Activated naive CD4-positive, alpha-beta T cell treated with anti-CD3 and anti-CD28 coated beads for 36 hours (primary cell): ENCODE measurements around the gene GLDN. TPM values are rescaled to one million over a fixed set of nuclear protein-coding genes. Genes with fewer than 3 reads are reported as not detected.

ENCODE experiments used
- CTCF ChIA-PET: fragments of 350-600 bp; sonication (Branson Sonifier 250); formaldehyde crosslinking; loops from one replicate; lab custom pipeline; 2021; ENCODE audit warnings: antibody characterized with exemption; lab: Charles Lee
- DNase-seq: peaks from one replicate; pipeline ENCODE4 v3.0.0-alpha.2; 2020
- H3K27ac Mint-ChIP-seq: one replicate; pipeline ENCODE4 v1.8.0; 2021; ENCODE audit warnings: mild to moderate bottlenecking, mixed read lengths
- H3K27me3 Mint-ChIP-seq: one replicate; pipeline ENCODE4 v1.8.0; 2021; ENCODE audit warnings: low read depth, mixed read lengths
- H3K36me3 Mint-ChIP-seq: one replicate; pipeline ENCODE4 v1.8.0; 2021; ENCODE audit warnings: low read depth, mixed read lengths
- H3K4me1 Mint-ChIP-seq: one replicate; pipeline ENCODE4 v1.8.0; 2021; ENCODE audit warnings: low read depth, mixed read lengths
- H3K4me3 Mint-ChIP-seq: one replicate; pipeline ENCODE4 v1.8.0; 2021; ENCODE audit warnings: mild to moderate bottlenecking, moderate library complexity, mixed read lengths
- H3K9me3 Mint-ChIP-seq: one replicate; pipeline ENCODE4 v1.8.0; 2021; ENCODE audit warnings: mixed read lengths
- intact Hi-C: fragments of 100-400 bp; cut with micrococcal nuclease; formaldehyde crosslinking; loops from one replicate; pipeline ENCODE4 v1.15.1; 2023
- total RNA-seq, 2 experiments: library from RNA; stranded (reverse); gene quantifications; one replicate each; pipeline ENCODE4 v1.2.3, GENCODE V29; 2021

Gene GLDN
- total RNA-seq, 2 experiments from 2014 or later: not detected

DNA sequence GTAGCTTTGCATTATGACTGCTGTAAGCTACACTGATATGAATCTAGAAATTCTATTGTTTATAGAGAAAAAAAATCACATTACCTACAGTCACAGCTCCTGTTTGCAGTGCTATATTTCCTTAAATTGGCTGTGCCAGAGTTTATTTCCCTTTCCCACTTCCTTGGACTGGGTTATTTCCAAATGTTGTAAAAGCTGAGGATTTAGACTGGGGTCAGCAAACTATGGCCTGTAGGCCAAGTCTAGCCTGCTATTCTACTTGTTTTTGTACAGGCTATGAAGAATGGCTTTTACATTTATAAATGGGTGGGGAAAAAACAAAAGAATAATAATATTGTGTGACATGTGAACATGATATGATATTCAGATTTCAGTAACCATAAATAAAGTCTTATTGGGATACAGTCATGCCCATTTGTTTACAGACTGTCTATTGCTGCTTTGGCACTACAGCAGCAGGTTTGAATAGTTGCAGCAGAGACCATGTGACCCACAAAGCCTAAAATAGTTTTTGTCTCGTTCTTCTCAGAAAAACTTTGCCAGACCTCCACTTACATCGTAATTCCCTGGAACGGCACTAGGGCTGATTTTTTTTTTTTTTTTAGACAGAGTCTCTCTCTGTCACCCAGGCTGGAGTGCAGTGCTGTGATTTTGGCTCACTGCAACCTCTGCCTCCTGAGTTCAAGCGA is 7.8 kb downstream of the GLDN start:
- no peak for DNase-seq
- Mint-ChIP-seq H3K27ac (no peak overlapping the region), H3K4me3 (no peak overlapping the region), H3K9me3 (no peaks in the 10 kb centered on the region), H3K27me3 (peaks cover 13% of the 10 kb centered on the region), H3K36me3 (no peaks in the 10 kb centered on the region), H3K4me1 (no peaks in the 10 kb centered on the region)
- intact Hi-C loops: no loop called here
- CTCF ChIA-PET: no interaction called here

DNA sequence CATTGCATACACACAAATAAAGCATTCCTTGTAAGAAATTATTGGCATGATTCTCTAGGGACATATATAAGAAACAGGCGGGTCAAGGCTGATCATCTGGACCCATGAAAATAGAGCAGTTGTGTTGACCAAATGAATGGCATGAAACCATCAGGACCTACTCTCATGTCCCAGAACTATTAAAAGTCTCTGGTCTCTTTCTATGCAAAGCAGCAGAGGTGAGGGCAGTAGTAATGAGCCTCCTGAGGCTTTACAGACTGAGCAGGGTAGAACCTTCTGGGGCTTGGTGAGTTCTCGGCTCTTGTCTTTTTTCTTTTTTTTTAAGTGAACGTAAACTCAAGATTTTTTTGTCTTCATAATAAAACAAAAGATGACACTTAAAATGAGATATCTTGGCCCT is 9.3 kb downstream of the GLDN start:
- CTCF ChIA-PET: interaction anchor here (0.7 to 1.6 kb wide), 2 partner anchors 63 to 282 kb away, joined by 3 to 5 read pairs; no protein-coding TSS in a partner anchor
- Mint-ChIP-seq H3K27ac (no peak overlapping the region), H3K4me3 (no peak overlapping the region), H3K36me3 (no peaks in the 10 kb centered on the region), H3K4me1 (no peaks in the 10 kb centered on the region), H3K9me3 (no peaks in the 10 kb centered on the region), H3K27me3 (peaks cover 13% of the 10 kb centered on the region)
- DNase-seq: no peak
- intact Hi-C loops: no loop called here

DNA sequence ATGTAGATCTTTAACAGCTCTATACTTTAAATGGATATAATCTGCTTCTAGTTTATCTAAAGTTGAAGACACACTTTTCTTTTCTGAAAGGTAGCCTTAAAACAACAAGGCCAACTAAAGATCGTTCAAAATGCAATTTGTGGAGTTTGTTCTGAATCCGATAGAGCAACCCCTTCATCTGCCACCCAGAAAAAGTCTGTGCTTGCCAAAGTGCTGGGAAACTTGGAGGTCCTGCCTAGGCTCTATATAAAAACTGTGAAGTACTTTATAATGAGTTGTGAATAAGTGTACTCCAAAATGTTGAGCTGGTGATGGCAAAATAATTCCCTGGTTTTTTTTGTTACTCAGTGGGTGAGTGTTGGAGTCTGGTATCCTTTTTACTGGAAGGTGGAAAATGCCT is 12.5 kb downstream of the GLDN start:
- Mint-ChIP-seq H3K27me3 (peaks cover 13% of the 10 kb centered on the region), H3K9me3 (no peaks in the 10 kb centered on the region), H3K4me1 (peaks cover 2% of the 10 kb centered on the region), H3K27ac (no peak overlapping the region), H3K4me3 (no peak overlapping the region), H3K36me3 (no peaks in the 10 kb centered on the region)
- CTCF ChIA-PET: no interaction called here
- intact Hi-C loops: no loop called here
- DNase-seq: no peak

DNA sequence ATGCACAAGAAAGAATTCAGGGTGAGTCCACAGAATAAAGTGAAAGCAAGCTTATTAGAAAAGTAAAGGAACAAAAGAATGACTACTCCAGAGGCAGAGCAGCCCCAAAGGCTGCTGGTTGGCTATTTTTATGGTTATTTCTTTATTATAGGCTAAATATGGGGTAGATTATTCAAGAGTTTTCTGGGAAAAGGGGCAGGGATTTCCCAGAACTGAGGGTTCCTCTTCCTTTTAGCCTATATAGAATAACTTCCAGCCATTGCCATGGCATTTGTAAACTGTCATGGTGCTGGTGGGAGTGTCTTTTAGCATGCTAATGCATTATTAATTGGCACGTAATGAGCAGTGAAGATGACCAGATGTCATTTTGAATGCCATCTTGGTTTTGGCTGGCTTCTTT is 13.6 kb downstream of the GLDN start:
- Mint-ChIP-seq H3K4me3 (no peak overlapping the region), H3K27ac (no peak overlapping the region), H3K36me3 (no peaks in the 10 kb centered on the region), H3K27me3 (peaks cover 13% of the 10 kb centered on the region), H3K4me1 (peaks cover 2% of the 10 kb centered on the region), H3K9me3 (no peaks in the 10 kb centered on the region)
- DNase-seq: no peak
- CTCF ChIA-PET: no interaction called here
- intact Hi-C loops: no loop called here

DNA sequence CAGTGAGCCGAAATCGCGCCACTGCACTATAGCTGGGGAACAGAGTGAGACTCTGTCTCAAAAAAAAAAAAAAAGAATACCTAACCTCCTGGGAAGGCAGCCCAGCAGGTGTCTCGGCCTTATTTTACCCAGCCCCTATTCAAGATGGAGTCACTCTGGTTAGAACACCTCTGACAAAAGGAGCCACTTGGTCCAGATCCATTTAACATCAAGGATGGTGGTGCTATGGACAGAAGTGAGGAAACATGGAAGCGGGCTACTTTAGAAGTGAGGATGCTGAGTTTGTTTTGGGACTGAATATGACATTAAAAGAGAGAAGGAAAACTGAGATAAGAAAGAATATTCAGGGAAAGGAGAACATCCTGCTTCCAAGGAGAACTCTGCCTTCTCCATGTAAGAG is 14.7 kb downstream of the GLDN start:
- Mint-ChIP-seq H3K36me3 (no peaks in the 10 kb centered on the region), H3K4me3 (no peak overlapping the region), H3K27ac (no peak overlapping the region), H3K9me3 (no peaks in the 10 kb centered on the region), H3K27me3 (peaks cover 11% of the 10 kb centered on the region), H3K4me1 (peaks cover 2% of the 10 kb centered on the region)
- intact Hi-C loops: no loop called here
- DNase-seq: no peak
- CTCF ChIA-PET: no interaction called here

DNA sequence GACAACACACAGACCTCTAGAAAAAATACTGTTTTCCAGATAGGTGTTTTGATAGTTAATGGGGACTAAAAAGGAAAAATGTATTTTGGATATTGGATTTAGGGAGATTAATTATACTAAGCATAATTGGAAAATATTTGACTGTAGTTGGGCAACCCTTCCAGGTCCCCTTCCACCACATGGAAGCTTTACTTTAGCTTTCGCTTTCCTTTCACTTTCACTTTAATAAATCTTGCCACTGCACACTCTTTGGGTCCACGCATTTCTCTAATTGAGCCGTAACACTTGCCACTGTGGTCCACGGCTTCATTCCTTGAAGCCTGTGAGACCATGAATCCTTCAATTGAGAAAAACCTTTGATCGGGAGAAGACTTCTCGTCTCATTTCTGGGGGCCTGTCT is 15.5 kb downstream of the GLDN start:
- Mint-ChIP-seq H3K9me3 (no peaks in the 10 kb centered on the region), H3K27ac (no peak overlapping the region), H3K4me3 (no peak overlapping the region), H3K27me3 (peaks cover 5% of the 10 kb centered on the region), H3K4me1 (peaks cover 2% of the 10 kb centered on the region), H3K36me3 (no peaks in the 10 kb centered on the region)
- intact Hi-C loops: no loop called here
- CTCF ChIA-PET: no interaction called here
- DNase-seq: no peak

DNA sequence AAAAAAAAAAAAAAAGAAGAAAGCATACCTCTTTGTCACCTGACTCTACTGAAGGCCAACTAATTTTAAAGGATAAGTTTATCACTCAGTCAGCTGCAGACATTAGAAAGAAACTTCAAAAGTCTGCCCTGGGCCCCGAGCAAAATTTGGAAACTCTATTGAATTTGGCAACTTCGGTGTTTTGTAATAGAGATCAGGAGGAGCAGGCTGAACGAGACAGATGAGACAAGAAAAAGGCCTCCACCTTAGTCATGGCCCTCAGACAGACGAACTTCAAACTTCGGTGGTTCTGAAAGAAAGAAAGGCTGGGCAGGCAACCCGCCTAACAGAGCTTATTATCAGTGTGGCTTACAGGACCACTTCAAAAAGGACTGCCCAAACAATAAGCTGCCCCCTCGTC is 18.5 kb downstream of the GLDN start:
- H3K4me1 Mint-ChIP-seq: peaks cover 2% of the 10 kb centered on the region
- H3K27me3 Mint-ChIP-seq: no peaks in the 10 kb centered on the region
- no peak overlapping the region for H3K27ac Mint-ChIP-seq
- intact Hi-C loops: no loop called here
- CTCF ChIA-PET: no interaction called here
- H3K4me3 Mint-ChIP-seq: no peak overlapping the region
- no peaks in the 10 kb centered on the region for H3K9me3 Mint-ChIP-seq
- DNase-seq: no peak
- H3K36me3 Mint-ChIP-seq: no peaks in the 10 kb centered on the region

DNA sequence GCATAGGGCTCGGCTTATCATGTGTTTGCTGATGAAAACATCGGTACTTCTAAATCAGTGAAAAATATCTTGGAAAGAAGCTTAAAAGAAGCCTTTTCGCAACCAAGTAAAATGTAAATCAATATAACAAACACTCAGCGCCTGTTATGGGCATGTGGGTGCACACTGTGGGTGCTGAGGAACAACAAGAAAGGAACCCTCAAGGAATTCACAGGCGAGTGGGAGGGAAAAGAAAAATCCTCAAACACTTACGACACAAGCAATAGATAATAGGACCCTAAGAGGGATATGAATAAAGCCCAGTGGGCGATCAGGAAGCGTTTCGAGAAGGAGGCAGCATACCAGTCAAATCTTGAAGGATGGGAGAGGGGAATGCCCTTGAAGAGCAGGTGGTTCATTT is 21.9 kb downstream of the GLDN start:
- intact Hi-C loops: no loop called here

DNA sequence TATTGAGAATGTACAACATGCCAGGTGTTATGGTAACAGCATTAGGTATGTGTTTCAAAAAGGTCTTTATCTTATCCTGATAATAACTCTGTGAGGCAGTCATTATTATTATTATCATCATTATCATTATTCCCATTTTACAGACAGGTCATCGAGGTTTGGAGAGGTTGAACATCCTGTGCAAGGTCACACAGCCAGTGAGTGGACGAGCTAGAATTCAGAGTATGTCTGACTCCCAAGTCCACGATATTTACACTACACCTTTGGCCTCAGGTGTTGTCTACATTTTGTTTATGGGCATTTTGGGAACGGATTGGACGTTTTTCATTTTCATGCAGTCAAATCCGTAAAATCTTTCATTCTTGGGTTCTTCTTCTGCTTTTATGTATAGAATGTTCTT is 24.0 kb downstream of the GLDN start:
- Mint-ChIP-seq H3K27ac (no peak overlapping the region), H3K4me1 (no peaks in the 10 kb centered on the region), H3K27me3 (peaks cover 3% of the 10 kb centered on the region), H3K9me3 (no peaks in the 10 kb centered on the region), H3K36me3 (no peaks in the 10 kb centered on the region), H3K4me3 (no peak overlapping the region)
- CTCF ChIA-PET: no interaction called here
- intact Hi-C loops: no loop called here
- DNase-seq: no peak

More for the DNA sequence above, 21.9 kb downstream of the GLDN start:
- H3K4me3 Mint-ChIP-seq: no peak overlapping the region
- H3K27ac Mint-ChIP-seq: no peak overlapping the region
- peaks cover 3% of the 10 kb centered on the region for H3K27me3 Mint-ChIP-seq
- H3K36me3 Mint-ChIP-seq: no peaks in the 10 kb centered on the region
- no peaks in the 10 kb centered on the region for H3K4me1 Mint-ChIP-seq
- CTCF ChIA-PET: no interaction called here
- H3K9me3 Mint-ChIP-seq: no peaks in the 10 kb centered on the region
- DNase-seq: no peak

DNA sequence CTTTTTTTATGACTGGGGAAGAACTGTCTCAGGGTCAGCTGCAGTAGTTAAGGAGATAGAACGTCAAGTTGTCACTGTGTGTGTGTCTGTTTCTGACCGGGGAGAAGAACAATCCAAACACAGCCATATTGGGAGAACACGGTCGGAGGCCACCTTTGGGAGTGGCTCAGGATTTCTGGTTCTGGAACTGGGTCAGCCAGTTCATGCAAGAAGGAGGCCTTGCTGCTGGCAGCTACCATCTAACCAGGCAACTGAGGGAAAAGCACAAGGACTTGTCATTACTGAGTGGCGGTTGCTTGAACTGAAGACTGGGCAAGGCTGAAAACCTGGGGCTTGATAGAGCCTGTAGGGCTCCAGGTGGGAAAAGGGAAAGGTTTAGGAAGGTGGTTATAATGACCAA is 24.6 kb downstream of the GLDN start:
- intact Hi-C loops: no loop called here
- H3K27ac Mint-ChIP-seq: no peak overlapping the region
- no peak overlapping the region for H3K4me3 Mint-ChIP-seq
- CTCF ChIA-PET: no interaction called here
- no peaks in the 10 kb centered on the region for H3K9me3 Mint-ChIP-seq
- no peak for DNase-seq
- no peaks in the 10 kb centered on the region for H3K4me1 Mint-ChIP-seq
- no peaks in the 10 kb centered on the region for H3K36me3 Mint-ChIP-seq
- peaks cover 3% of the 10 kb centered on the region for H3K27me3 Mint-ChIP-seq

DNA sequence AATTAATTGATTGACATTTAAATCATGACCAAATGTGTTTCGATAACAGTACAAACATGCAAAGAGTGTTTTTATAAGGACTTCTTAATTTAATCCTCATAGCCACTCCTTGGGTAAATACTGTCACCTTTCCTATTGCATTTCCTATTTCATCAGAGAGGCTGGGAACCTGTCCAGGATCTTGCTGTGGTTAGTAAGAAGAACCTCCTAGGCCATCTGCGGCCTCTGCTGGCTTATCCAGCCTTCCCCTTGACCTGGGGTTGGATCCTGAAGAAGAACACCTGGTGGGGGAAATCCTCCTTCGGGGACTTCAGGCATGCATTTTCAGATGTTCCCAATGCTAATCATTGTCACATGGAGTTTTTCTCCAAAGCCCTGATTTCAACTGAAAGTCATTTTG is 25.5 kb downstream of the GLDN start:
- intact Hi-C loops: no loop called here
- Mint-ChIP-seq H3K27me3 (peaks cover 3% of the 10 kb centered on the region), H3K4me3 (no peak overlapping the region), H3K9me3 (no peaks in the 10 kb centered on the region), H3K27ac (no peak overlapping the region), H3K36me3 (no peaks in the 10 kb centered on the region), H3K4me1 (no peaks in the 10 kb centered on the region)
- DNase-seq: no peak
- CTCF ChIA-PET: no interaction called here

DNA sequence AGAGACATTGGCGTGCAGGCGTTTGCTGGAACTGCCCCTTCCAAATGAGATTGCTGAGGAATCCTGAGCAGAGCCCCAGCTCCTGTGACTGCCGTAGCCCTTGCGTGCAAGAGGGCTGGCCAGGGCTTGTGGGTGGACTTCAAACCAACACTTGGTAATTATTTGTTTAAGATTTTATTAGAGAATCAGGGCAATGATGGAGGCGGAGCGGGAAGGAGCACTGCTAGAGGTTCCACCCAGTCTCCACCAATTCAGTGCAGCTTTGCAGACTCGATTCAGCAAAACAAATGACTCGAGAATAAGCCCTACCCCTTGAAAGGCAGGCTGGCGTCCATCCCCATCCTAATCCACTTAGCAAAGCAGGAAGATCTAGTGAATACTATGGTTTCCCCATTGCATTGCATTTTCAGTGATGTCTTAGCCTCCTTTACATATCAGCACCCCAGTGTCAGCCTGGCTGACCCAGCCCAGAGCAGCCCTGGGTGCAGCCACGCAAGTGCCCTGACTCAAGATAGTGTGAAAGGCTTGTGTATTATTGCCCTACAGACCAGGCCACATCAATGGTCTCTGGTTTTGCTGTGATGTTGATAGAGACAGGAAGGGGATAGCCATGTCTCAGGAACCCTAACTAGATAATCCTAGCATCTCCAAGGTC is 26.0 kb downstream of the GLDN start:
- H3K9me3 Mint-ChIP-seq: no peaks in the 10 kb centered on the region
- no peaks in the 10 kb centered on the region for H3K36me3 Mint-ChIP-seq
- CTCF ChIA-PET: no interaction called here

DNA sequence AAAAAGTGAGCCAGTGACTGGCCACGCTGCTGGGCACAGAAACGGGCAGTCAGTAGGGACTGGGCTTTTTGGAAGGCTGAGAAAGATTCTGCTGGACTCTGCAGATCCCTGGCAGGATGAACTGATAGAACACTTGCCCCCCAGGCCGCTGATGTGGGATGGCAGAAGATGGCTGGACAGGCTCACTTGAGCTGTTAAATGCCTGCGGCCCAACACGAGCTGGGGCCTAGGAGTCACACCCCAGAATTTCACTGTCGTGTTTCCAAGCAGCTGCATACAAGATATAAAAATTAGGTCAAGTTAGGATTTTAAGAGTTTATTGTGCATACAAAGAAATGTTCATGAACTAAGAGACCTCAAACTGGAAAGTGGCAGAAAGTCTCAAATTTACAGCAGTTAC is 26.9 kb downstream of the GLDN start:
- H3K36me3 Mint-ChIP-seq: no peaks in the 10 kb centered on the region
- CTCF ChIA-PET: no interaction called here
- no peaks in the 10 kb centered on the region for H3K9me3 Mint-ChIP-seq
- no peaks in the 10 kb centered on the region for H3K4me1 Mint-ChIP-seq
- H3K27me3 Mint-ChIP-seq: peaks cover 3% of the 10 kb centered on the region
- H3K27ac Mint-ChIP-seq: no peak overlapping the region
- DNase-seq: no peak
- no peak overlapping the region for H3K4me3 Mint-ChIP-seq
- intact Hi-C loops: no loop called here

More for the DNA sequence above, 26.0 kb downstream of the GLDN start:
- H3K4me3 Mint-ChIP-seq: no peak overlapping the region
- H3K4me1 Mint-ChIP-seq: no peaks in the 10 kb centered on the region
- no peak for DNase-seq
- H3K27ac Mint-ChIP-seq: no peak overlapping the region
- intact Hi-C loops: no loop called here
- peaks cover 3% of the 10 kb centered on the region for H3K27me3 Mint-ChIP-seq
